HG02610 (cell line): ENCODE results near the gene PCDHA11.
"Not testable (repeated sequence)": the region's sequence is repeated elsewhere in the genome, so short reads cannot be mapped to it uniquely, and the experiment has no call there.

Source experiments
- ATAC-seq: cut with Tn5 transposase; IDR thresholded peaks from one replicate; pipeline ENCODE4 v1.9.1; 2021; ENCODE audit warnings: mild to moderate bottlenecking, moderate library complexity; ENCODE audit not compliant: unreplicated experiment

PCDHA11 gene

DNA sequence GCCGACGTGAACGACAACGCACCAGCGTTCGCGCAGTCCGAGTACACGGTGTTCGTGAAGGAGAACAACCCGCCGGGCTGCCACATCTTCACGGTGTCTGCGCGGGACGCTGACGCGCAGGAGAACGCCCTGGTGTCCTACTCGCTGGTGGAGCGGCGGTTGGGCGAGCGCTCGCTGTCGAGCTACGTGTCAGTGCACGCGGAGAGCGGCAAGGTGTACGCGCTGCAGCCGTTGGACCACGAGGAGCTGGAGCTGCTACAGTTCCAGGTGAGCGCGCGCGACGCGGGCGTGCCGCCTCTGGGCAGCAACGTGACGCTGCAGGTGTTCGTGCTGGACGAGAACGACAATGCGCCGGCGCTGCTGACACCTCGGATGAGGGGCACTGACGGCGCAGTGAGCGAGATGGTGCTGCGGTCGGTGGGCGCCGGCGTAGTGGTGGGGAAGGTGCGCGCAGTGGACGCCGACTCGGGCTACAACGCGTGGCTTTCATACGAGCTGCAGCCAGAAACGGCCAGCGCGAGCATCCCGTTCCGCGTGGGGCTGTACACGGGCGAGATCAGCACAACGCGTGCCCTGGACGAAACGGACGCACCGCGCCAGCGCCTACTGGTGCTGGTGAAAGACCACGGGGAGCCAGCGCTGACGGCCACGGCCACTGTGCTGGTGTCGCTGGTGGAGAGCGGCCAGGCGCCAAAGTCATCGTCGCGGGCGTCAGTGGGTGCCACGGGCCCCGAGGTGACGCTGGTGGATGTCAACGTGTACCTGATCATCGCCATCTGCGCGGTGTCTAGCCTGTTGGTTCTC is 18.7 kb upstream of the PCDHA11 start:
- ATAC-seq, result not testable (repeated sequence)

DNA sequence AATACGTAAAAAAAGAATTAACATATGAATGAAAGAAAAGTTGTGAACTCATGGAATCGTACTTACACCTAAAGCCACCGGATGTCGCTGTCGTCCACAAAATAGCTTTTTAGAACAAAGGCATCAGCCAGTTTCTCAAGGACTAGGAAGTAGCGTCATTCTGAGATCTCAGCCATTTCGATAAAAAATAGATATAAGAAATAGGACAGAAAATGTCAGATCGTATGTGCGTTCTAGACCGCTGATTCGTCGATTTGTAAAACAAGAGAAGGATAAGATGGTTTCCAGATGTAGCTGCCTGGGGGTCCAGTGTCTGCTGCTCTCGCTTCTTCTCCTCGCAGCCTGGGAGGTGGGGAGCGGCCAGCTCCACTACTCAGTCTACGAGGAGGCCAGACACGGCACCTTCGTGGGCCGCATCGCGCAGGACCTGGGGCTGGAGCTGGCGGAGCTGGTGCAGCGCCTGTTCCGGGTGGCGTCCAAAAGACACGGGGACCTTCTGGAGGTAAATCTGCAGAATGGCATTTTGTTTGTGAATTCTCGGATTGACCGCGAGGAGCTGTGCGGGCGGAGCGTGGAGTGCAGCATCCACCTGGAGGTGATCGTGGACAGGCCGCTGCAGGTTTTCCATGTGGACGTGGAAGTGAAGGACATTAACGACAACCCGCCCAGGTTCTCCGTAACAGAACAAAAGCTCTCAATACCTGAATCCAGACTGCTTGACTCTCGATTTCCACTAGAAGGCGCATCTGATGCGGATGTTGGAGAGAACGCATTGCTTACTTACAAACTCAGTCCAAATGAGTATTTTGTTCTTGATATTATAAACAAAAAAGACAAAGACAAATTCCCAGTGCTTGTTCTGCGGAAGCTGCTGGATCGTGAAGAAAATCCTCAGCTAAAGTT is 12.7 kb upstream of the PCDHA11 start, which contains the start of gene PCDHA10:
Gene PCDHA10 (plus strand): TSS at position 126 of the 903 bp plus-strand sequence. CDS start 152 bp downstream, at position 278.
- ATAC-seq, result no peak

DNA sequence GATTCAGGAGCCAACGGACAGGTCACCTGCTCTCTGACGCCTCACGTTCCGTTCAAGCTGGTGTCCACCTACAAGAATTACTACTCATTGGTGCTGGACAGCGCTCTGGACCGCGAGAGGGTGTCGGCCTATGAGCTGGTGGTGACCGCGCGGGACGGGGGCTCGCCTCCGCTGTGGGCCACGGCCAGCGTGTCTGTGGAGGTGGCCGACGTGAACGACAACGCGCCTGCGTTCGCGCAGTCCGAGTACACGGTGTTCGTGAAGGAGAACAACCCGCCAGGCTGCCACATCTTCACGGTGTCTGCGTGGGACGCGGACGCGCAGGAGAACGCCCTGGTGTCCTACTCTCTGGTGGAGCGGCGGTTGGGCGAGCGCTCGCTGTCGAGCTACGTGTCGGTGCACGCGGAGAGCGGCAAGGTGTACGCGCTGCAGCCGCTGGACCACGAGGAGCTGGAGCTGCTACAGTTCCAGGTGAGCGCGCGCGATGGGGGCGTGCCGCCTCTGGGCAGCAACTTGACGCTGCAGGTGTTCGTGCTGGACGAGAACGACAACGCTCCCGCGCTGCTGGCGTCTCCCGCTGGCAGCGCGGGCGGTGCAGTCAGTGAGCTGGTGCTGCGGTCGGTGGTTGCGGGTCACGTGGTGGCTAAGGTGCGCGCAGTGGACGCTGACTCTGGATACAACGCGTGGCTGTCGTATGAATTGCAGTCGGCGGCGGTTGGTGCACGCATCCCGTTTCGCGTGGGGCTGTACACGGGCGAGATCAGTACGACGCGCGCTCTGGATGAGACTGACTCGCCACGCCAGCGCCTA is 11.4 kb upstream of the PCDHA11 start:
- ATAC-seq, result no peak

DNA sequence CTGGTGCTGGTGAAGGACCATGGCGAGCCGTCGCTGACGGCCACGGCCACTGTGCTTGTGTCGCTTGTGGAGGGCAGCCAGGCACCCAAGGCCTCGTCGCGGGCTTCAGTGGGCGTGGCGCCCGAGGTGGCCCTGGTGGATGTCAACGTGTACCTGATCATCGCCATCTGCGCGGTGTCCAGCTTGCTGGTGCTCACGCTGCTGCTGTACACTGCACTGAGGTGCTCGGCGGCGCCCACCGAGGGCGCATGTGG is 10.8 kb upstream of the PCDHA11 start:
- no peak for ATAC-seq

DNA sequence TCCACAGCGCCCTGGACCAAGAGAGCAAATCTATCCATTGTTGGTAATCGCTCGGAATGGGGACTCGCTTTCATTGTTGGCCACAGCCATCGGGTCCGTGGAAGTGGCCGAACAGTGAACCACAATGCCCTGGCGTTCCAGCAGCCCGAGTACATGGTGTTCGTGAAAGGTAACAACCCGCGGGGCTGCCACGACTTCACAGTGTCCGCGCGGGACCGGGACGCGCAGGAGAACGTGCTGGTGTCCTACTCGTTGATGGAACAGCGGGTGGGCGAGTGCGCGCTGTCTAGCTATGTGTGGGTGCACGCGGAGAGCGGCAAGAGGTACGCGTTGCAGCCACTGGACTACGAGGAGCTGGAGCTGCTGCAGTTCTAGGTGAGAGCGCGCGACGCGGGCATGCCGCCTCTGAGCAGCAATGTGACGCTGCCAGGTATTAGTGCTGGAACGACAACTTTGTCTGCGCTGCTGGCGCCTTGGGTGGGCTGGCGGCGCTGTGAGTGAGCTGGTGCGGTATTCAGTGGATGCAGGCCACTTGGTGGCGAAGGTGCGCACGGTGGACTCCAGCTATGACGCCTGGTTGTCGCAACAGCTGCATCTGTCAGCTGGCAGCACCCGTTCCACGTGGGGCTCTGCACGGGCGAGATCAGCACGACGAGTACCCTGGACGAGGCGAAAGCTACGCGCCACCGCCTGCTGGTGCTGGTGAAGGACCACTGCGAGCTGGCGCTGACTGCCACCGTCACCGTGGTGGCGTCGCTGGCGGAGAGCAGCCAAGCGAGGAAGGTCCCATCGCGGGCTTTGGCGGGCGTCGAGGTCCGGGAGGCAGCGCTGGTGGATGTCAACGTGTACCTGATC is 6.1 kb upstream of the PCDHA11 start:
- no peak for ATAC-seq

DNA sequence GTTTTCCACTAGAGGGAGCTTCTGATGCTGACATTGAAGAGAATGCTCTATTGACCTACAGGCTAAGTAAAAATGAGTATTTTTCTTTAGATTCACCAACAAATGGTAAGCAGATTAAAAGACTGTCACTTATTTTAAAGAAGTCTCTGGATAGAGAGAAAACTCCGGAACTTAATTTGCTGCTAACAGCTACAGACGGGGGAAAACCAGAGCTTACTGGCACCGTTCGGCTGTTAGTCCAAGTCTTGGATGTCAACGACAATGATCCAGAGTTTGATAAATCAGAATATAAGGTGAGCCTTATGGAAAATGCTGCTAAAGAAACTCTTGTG is 764 bp downstream of the PCDHA11 start:
- no peak for ATAC-seq

DNA sequence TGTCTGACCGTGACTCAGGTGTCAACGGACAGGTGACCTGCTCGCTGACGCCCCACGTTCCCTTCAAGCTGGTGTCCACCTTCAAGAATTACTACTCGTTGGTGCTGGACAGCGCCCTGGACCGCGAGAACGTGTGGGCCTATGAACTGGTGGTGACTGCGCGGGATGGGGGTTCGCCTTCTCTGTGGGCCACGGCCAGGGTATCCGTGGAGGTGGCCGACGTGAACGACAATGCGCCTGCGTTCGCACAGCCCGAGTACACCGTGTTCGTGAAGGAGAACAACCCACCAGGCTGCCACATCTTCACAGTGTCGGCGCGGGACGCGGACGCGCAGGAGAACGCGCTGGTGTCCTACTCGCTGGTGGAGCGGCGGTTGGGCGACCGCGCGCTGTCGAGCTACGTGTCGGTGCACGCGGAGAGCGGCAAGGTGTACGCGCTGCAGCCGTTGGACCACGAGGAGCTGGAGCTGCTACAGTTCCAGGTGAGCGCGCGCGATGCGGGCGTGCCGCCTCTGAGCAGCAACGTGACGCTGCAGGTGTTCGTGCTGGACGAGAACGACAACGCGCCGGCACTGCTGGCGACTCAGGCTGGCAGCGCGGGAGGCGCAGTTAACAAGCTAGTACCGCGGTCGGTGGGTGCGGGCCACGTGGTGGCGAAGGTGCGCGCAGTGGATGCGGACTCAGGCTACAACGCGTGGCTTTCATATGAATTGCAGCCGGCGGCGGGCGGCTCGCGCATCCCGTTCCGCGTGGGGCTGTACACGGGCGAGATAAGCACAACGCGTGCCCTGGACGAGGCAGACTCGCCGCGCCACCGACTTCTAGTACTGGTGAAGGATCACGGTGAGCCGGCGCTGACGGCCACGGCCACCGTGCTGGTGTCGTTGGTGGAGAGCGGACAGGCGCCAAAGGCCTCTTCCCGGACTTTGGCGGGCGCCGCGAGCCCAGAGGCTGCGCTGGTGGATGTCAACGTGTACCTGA is 1.8 kb downstream of the PCDHA11 start:
- ATAC-seq, result no peak

DNA sequence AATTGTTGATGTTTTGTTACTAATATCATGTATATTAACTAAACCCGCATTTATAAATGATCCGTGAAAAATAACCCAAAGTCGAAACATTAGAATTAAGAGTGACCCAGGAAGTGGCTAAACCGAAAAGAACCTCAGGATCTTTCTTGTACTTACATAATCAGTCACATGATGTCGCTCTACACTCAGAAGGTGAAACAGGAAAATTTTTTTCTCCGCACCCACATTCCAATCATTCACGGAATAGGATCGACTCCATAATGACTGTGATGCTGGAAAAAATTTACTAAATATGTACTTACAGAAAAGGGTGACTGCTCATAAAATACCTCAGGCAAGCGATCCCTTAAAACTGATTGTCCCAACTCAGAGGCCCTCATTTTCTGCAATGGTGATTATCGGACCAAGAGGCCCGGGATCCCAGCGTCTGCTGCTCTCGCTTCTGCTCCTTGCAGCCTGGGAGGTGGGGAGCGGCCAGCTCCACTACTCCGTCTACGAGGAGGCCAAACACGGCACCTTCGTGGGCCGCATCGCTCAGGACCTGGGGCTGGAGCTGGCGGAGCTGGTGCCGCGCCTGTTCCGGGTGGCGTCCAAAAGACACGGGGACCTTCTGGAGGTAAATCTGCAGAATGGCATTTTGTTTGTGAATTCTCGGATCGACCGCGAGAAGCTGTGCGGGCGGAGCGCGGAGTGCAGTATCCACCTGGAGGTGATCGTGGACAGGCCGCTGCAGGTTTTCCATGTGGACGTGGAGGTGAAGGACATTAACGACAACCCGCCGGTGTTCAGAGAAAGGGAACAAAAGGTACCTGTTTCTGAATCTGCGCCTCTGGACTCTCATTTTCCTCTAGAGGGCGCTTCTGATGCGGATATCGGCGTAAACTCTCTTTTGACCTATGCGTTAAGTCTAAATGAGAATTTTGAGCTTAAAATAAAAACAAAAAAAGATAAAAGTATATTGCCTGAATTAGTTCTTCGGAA is 6.6 kb downstream of the PCDHA11 start, which contains the start of gene PCDHA12:
Gene PCDHA12 (plus strand): TSS at position 224 of the 981 bp plus-strand sequence. CDS start 165 bp downstream, at position 389.
- ATAC-seq, result no peak

DNA sequence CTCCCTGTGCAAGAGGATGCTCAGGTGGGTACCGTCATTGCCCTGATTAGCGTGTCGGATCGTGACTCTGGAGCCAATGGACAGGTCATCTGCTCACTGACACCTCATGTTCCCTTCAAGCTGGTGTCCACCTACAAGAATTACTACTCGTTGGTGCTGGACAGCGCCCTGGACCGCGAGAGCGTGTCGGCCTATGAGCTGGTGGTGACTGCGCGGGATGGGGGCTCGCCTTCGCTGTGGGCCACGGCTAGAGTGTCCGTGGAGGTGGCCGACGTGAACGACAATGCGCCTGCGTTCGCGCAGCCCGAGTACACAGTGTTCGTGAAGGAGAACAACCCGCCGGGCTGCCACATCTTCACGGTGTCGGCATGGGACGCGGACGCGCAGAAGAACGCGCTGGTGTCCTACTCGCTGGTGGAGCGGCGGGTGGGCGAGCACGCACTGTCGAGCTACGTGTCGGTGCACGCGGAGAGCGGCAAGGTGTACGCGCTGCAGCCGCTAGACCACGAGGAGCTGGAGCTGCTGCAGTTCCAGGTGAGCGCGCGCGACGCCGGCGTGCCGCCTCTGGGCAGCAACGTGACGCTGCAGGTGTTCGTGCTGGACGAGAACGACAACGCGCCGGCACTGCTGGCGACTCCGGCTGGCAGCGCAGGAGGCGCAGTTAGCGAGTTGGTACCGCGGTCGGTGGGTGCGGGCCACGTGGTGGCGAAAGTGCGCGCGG is 7.9 kb downstream of the PCDHA11 start:
- not testable (repeated sequence) for ATAC-seq

DNA sequence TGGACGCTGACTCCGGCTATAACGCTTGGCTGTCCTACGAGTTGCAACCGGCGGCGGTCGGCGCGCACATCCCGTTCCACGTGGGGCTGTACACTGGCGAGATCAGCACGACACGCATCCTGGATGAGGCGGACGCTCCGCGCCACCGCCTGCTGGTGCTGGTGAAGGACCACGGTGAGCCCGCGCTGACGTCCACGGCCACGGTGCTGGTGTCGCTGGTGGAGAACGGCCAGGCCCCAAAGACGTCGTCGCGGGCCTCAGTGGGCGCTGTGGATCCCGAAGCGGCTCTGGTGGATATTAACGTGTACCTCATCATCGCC is 8.5 kb downstream of the PCDHA11 start:
- ATAC-seq, result no peak

DNA sequence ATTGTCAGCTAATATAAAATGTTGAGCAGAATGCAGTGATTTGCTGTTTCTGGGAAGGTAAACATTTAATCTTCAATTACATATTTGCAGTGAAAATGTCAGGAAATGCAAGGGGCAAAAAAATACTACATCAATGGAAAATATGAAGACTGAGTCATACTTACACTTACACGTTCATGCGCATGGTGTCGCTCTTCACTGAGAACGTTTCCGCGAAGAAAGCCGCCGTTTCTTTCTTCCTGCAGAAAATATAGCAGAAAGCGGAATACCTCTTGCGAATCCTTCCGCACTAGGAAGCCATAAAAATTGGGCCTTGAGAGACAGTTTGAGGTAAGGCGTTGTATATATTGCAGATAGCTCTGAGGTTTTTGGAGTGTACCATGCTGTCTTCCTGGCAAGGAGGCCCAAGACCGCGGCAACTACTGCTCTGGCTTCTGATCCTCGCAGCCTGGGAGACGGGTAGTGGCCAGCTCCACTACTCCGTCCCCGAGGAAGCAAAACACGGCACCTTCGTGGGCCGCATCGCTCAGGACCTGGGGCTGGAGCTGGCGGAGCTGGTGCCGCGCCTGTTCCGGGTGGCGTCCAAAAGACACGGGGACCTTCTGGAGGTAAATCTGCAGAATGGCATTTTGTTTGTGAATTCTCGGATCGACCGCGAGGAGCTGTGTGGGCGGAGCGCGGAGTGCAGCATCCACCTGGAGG is 13.3 kb downstream of the PCDHA11 start, which contains the start of gene PCDHA13:
Gene PCDHA13 (plus strand): TSS at position 236 of the 702 bp plus-strand sequence. CDS start 145 bp downstream, at position 381.
- ATAC-seq, result no peak

DNA sequence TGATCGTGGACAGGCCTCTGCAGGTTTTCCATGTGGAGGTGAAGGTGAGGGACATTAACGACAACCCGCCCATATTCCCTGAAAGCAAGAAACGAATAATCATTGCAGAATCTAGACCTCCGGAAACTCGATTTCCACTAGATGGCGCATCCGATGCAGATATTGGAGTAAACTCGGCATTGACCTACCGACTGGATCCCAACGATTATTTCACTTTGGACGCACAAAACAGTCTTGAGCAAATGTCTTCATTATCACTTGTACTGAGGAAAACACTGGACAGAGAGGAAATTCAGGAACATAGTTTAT is 13.8 kb downstream of the PCDHA11 start:
- no peak for ATAC-seq

DNA sequence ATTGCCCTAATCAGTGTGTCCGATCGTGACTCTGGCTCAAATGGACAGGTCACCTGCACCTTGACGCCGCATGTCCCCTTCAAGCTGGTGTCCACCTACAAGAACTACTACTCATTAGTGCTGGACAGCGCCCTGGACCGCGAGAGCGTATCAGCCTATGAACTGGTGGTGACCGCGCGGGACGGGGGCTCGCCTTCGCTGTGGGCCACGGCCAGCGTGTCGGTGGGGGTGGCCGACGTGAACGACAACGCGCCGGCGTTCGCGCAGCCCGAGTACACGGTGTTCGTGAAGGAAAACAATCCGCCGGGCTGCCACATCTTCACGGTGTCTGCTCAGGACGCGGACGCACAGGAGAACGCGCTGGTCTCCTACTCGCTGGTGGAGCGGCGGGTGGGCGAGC is 14.6 kb downstream of the PCDHA11 start:
- ATAC-seq, result no peak

DNA sequence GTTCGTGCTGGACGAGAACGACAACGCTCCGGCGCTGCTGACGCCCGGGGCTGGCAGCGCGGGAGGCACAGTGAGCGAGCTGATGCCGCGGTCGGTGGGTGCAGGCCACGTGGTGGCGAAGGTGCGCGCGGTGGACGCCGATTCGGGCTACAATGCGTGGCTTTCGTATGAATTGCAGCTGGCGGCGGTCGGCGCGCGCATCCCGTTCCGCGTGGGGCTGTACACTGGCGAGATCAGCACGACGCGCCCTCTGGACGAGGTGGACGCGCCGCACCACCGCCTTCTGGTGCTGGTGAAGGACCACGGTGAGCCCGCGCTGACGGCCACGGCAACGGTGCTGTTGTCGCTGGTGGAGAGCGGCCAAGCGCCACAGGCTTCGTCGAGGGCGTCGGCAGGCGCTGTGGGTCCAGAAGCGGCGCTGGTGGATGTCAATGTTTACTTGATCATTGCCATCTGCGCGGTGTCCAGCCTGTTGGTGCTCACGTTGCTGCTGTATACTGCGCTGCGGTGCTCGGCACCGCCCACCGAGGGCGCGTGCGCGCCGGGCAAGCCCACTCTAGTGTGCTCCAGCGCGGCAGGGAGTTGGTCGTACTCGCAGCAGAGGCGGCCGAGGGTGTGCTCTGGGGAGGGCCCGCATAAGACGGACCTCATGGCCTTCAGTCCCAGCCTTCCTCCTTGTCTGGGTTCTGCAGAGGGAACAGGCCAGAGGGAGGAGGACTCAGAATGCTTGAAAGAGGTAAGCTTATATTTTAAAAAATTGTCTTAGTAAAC is 15.4 kb downstream of the PCDHA11 start:
- ATAC-seq, result no peak

DNA sequence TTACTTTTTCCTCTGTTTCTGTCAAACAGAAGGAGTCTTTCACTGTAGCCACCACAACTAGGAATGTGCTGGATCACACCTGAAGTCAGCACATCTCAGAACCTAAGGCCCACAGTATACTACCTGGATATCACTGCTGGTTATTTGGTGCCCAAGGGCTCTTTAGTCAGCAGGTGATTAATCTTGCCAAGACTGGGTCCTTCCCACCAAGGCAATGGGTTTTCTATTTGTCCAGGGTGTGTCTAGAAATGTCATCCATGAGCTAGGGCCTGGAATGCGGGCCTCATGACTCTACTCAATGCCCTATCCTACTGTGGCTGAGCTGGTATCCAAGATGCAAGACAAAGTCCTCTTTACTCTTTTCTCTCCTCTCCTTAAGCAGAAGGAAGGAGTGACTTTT is 47.6 kb downstream of the PCDHA11 start:
- no peak for ATAC-seq
